HepG2 (cell line): ENCODE measurements around the gene ZNF844. TPM values are rescaled to one million over a fixed set of nuclear protein-coding genes. Genes with fewer than 3 reads are reported as not detected.
A peak's percentile ranks its signal among the peaks of the same experiment; 100 is the strongest.

ENCODE experiments used
- ARID2 ChIP-seq: sonication (generic); formaldehyde crosslinking; IDR thresholded peaks from 2 replicates; pipeline ENCODE4 v1.8.1; 2022; ENCODE audit warnings: mild to moderate bottlenecking, missing genetic modification reagents, borderline replicate concordance
- BCL6 ChIP-seq: IDR thresholded peaks from 2 replicates; pipeline ENCODE4 v1.6.1; 2016; ENCODE audit warnings: missing genetic modification reagents, missing compliant biosample characterization
- CREM ChIP-seq, 2 experiments: sonication (generic) in 1 of 2; formaldehyde crosslinking in 1 of 2; IDR thresholded peaks; 2 replicates each; pipeline versions ENCODE4 v1.4.0 to v1.6.1; 2016 to 2020; ENCODE audit warnings: antibody characterized with exemption in 1 of 2, mild to moderate bottlenecking in 1 of 2, missing genetic modification reagents in 1 of 2
- E2F5 ChIP-seq: sonication (generic); formaldehyde crosslinking; conservative IDR thresholded peaks from 2 replicates; pipeline ENCODE4 v1.4.0; 2020; ENCODE audit warnings: missing genetic modification reagents
- EZH2 ChIP-seq: conservative IDR thresholded peaks from 2 replicates; pipeline ENCODE4 v1.6.1; 2012; ENCODE audit warnings: mild to moderate bottlenecking, low read depth, low read length, moderate library complexity
- GFI1 ChIP-seq: sonication (generic); formaldehyde crosslinking; IDR thresholded peaks from 2 replicates; pipeline ENCODE4 v1.5.0; 2020; ENCODE audit warnings: missing genetic modification reagents, mild to moderate bottlenecking, borderline replicate concordance
- HNRNPK ChIP-seq: fragments of 200-400 bp; formaldehyde crosslinking; IDR thresholded peaks from 2 replicates; pipeline ENCODE4 v1.6.1; 2018; ENCODE audit warnings: low read length, low read depth, moderate library complexity, mild to moderate bottlenecking; ENCODE audit not compliant: poor library complexity, severe bottlenecking
- KDM3A ChIP-seq: IDR thresholded peaks from 2 replicates; pipeline ENCODE4 v1.6.1; 2018; ENCODE audit warnings: low read depth, missing compliant biosample characterization
- KLF6 ChIP-seq: IDR thresholded peaks from 2 replicates; pipeline ENCODE4 v1.8.0; 2016; ENCODE audit warnings: missing biosample characterization, missing genetic modification reagents
- MYPOP ChIP-seq: sonication (generic); formaldehyde crosslinking; IDR thresholded peaks from 2 replicates; pipeline ENCODE4 v1.8.1; 2023; ENCODE audit warnings: mild to moderate bottlenecking, moderate library complexity, missing genetic modification reagents
- NFYC ChIP-seq: IDR thresholded peaks from 2 replicates; pipeline ENCODE4 v1.6.1; 2016; ENCODE audit warnings: missing genetic modification reagents, missing compliant biosample characterization
- PATZ1 ChIP-seq: sonication (generic); formaldehyde crosslinking; IDR thresholded peaks from 2 replicates; pipeline ENCODE4 v1.4.0; 2020; ENCODE audit warnings: missing genetic modification reagents
- RORA ChIP-seq: sonication (generic); formaldehyde crosslinking; IDR thresholded peaks from 2 replicates; pipeline ENCODE4 v1.5.0; 2020; ENCODE audit warnings: mild to moderate bottlenecking, missing genetic modification reagents, moderate library complexity
- SETDB1 ChIP-seq: sonication (generic); formaldehyde crosslinking; IDR thresholded peaks from 2 replicates; pipeline ENCODE4 v1.5.1; 2020; ENCODE audit warnings: missing genetic modification reagents, mild to moderate bottlenecking, borderline replicate concordance
- ZBTB25 ChIP-seq: IDR thresholded peaks from 2 replicates; pipeline ENCODE4 v1.6.1; 2018; ENCODE audit warnings: missing genetic modification reagents
- ZFP36L1 ChIP-seq: sonication (generic); formaldehyde crosslinking; IDR thresholded peaks from 2 replicates; pipeline ENCODE4 v1.8.0; 2022; ENCODE audit warnings: mild to moderate bottlenecking, missing genetic modification reagents, moderate library complexity
- ZMYM2 ChIP-seq: sonication (generic); formaldehyde crosslinking; IDR thresholded peaks from 2 replicates; pipeline ENCODE4 v1.8.0; 2022; ENCODE audit warnings: mild to moderate bottlenecking, missing genetic modification reagents
- ZNF121 ChIP-seq: sonication (generic); formaldehyde crosslinking; IDR thresholded peaks from 2 replicates; pipeline ENCODE4 v1.5.0; 2020; ENCODE audit warnings: mild to moderate bottlenecking, missing genetic modification reagents
- ZNF18 ChIP-seq: sonication (generic); formaldehyde crosslinking; IDR thresholded peaks from 2 replicates; pipeline ENCODE4 v1.8.0; 2022; ENCODE audit warnings: mild to moderate bottlenecking, missing genetic modification reagents; ENCODE audit not compliant: insufficient replicate concordance
- ZNF7 ChIP-seq: IDR thresholded peaks from 2 replicates; pipeline ENCODE4 v1.6.1; 2016; ENCODE audit warnings: missing biosample characterization, missing genetic modification reagents
- ZNF740 ChIP-seq: sonication (generic); formaldehyde crosslinking; IDR thresholded peaks from 2 replicates; pipeline ENCODE4 v1.4.0; 2020; ENCODE audit warnings: missing genetic modification reagents
- ZSCAN20 ChIP-seq: sonication (generic); formaldehyde crosslinking; IDR thresholded peaks from 2 replicates; pipeline ENCODE4 v1.4.0; 2020; ENCODE audit warnings: missing genetic modification reagents, mild to moderate bottlenecking, borderline replicate concordance
- polyA plus RNA-seq, 8 experiments: library from polyadenylated mRNA; depleted of rRNA in 3 of 8; stranded (reverse) in 7 of 8; unstranded in 1 of 8; fragments of >200 nt; fragmentation: Illumina TruSeq in 4 of 8; extraction: Trizol in 4 of 8; gene quantifications; 2 replicates each; pipeline versions ENCODE4 v1.2.1 to v1.2.3, GENCODE V29; 2011 to 2016; ENCODE audit warnings: low read depth in 4 of 8, missing spikeins in 1 of 8, mixed read lengths in 1 of 8; ENCODE audit not compliant: insufficient read depth in 1 of 8
- total RNA-seq, 5 experiments: library from RNA; depleted of rRNA; stranded (reverse); fragments of >200 nt; fragmentation: Illumina TruSeq; extraction: Trizol; gene quantifications; 2 replicates each; pipeline ENCODE4 v1.2.3, GENCODE V29; 2016; ENCODE audit warnings: low read depth in 1 of 5

ZNF844 gene
- total and polyA plus RNA-seq, 2 of the 13 experiments (the other 11 are each of a cell fraction or from before 2014, with no cell fraction given) = 1.0 to 3.2 TPM

- TF ChIP-seq RORA (no peak; the same call in 1 of the 2 replicates), ZMYM2 (CRISPR knock-in tag) (no peak), ZSCAN20 (CRISPR knock-in tag) (peak; percentile 45; the same call in 1 of the 2 replicates), PATZ1 (peak; percentile 78), ZFP36L1 (CRISPR knock-in tag) (0 out of 2 replicates have a peak, but pooled peaks have one; percentile 29), EZH2 (no peak), BCL6 (CRISPR knock-in tag) (peak; percentile 58; the same call in 1 of the 2 replicates), SETDB1 (CRISPR knock-in tag) (no peak), ZNF7 (CRISPR knock-in tag) (no peak), ZNF121 (CRISPR knock-in tag) (peak; percentile 31; the same call in 1 of the 2 replicates), KLF6 (peak; percentile 82), ARID2 (CRISPR knock-in tag) (0 out of 2 replicates have a peak, but pooled peaks have one; percentile 56), KDM3A (CRISPR knock-in tag) (0 out of 2 replicates have a peak, but pooled peaks have one; percentile 73), ZNF740 (CRISPR knock-in tag) (peak; percentile 28; the same call in 1 of the 2 replicates), NFYC (CRISPR knock-in tag) (peak; percentile 79), E2F5 (CRISPR knock-in tag) (0 out of 2 replicates have a peak, but pooled peaks have one; percentile 46), ZNF18 (CRISPR knock-in tag) (peak; percentile 88), HNRNPK (peak; percentile 39), GFI1 (peak; percentile 79; the same call in 1 of the 2 replicates), MYPOP (CRISPR knock-in tag) (peak; percentile 92), ZBTB25 (CRISPR knock-in tag) (peak; percentile 73), CREM (IDR thresholded peaks at IDR 0.05) (peak; percentile 36; the same call in 1 of the 2 replicates), CREM (CRISPR knock-in tag; IDR thresholded peaks at IDR 0.05) (no peak)
Measured at GRCh38 chr19:12052497-12053169, 11.9 kb upstream of the ZNF844 start, which contains the start of gene ZNF878 (continued).
